Fibroblast of skin of scalp (primary cell): ENCODE data around the gene SYTL3.

Experiments
- DNase-seq: peaks from one replicate; pipeline ENCODE4 v3.0.0-alpha.2; 2013

Gene SYTL3

DNA sequence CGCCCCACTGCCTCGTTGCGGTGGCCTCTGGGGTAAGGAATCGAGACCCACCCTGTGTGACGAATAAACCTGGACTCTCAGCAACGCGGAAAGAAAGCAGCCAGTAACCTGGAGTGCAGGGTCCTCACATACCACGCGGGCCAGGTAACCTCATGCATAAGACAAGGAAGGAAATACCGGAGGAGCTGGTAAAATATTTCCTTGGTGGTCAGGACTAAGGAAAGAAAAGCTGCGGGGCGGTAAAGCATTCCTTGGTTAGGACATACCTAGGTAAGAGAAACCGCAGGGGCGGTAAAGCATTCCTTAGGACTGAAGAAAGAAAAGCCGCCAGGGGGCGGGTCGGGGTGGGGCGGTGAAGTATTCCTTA, 80.7 kb downstream of the SYTL3 start:
- DNase-seq = no peak

DNA sequence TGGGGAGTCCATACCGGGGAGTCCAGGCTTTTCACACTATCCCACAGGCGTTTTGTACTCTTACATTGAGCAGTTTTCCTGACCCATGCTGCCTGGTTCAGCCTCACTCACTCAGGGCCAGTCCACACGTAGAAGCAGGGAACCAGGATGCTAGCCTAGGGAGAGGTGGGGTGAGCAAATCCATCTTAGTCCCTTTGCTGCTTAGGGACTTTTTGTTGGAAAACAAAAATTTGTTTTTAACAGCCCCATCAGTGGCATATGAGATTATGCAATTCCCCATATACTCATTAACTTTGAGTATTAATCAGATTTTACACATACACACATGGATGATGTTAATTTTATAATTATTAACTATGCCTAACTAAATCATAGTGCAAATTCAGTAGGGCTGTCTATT, 85.2 kb downstream of the SYTL3 start:
- DNase-seq = no peak

DNA sequence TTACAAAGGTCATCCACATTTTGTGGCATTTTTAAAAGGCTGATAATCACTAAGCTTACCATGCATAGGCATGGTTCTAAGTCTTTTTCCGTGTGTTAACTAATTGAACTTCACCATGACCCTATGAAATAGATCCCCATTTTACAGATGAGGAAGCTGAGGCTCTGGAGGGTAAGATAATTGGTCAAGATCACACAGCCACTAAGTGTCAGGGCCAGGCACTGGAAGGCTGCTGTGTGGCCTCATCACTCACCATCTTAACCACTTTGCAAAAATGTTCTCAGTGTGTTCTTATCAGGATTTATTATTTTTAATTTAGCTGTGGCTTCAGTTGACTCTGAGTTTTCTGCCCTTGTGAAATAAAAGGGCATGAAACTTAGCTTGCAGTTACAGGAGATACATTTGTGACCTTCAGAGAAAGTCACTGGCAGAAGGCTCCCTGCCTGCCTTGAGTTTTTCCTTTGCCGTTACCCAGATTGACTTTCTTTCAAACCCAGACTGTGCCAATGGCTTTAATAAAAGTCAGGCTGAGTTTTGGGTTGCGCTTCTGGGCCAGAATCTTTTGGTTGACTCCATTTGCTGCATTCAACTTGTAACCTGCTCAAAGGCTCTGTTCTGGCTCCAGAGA, 87.3 kb downstream of the SYTL3 start:
- DNase-seq = no peak

DNA sequence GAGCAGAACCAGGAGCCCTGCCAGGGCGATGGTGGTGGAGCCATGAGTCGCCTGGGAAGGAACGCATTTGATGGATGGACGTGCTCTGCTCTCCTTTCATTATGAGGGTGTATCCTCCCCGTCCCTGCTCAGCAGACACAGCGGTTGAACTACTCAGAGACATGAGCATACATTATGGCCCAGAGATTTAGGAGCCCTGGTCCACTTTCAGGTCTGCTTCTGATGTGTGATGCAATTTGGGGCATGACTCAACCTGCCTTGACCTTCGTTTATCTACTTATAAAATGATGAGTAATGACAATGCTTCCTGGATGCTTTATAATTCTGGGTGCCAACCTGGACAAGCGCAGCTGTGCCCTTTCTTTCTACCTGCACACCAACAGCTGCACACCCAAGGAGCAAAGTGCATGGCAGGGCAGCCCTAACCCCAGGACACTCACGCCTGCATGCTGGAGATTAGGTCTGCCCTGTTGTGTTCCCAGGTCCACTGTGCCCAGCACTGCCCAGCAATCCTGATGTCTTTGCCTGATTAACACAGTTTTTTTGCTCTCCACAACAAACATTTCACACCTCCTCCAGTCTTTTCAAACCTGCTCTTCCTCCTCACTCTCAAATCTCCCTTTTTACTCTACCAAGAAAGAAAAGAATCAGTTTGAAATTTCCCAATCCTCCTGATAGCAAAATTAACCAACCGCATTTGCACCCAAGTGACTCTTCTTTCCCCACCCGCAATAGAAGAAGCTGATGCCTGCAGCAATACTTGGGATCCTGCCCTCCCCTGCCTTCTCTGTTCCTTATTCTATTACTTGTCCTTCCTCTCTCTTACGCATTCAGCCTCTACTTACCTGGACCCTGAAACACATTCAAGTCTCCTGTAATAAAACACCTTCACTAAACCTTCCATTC, 88.1 kb downstream of the SYTL3 start:
- DNase-seq = no peak

- no peak for DNase-seq
These were observed 89.8 kb downstream of the SYTL3 start for GRCh38 chr6:158739673-158740072.

DNA sequence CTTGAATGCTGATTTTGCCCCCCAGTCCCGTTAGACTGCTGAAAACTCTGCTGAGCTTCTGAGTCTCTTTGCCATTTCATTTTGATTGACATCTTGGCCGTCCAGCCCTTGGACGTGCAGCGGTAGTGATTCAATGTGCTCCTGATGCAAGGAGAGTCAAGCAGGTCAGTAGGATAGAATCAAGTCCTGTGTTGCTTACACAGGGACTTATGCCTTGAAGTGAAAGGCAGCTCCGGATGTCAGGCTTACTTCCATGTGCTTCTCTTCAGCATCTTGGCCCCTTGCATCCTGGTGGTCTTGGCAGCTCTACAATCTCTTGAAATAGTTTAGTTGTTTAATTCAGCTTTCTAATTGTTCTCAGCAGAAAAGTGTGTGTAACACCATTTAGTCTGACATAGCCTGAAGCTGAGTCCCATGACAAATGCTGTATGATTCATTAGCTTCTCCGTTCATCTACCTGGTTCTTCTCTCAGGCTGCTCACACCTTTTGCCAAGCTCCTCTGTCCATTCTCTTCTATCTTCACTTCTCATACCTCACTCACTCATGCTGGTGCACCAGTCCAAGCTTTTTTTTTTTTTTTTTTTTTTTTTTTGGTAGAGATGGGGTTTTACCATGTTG, 93.3 kb downstream of the SYTL3 start:
- DNase-seq = no peak

GRCh38 chr6:158744986-158745430, 95.2 kb downstream of the SYTL3 start:
- no peak for DNase-seq

DNA sequence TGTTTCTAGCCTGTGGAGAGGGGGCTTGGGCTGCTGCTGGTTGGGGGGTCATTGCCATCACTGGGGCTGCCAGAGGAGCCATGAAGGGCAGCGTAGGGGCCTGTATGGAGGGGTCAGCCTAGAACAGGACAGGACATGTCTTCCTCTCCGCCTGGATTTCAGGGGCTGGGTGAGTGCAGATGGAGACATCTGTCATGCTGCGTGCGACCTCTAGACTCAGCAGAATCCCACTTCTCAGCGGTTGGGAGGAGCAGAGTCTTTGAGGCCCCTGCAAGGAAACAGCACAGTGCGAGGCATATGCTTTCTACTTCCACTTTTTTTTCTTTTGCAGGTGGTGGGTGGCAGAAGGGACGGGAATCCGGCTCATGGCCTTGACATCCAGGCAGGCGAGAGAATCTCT, 101.4 kb downstream of the SYTL3 start:
- no peak for DNase-seq

DNA sequence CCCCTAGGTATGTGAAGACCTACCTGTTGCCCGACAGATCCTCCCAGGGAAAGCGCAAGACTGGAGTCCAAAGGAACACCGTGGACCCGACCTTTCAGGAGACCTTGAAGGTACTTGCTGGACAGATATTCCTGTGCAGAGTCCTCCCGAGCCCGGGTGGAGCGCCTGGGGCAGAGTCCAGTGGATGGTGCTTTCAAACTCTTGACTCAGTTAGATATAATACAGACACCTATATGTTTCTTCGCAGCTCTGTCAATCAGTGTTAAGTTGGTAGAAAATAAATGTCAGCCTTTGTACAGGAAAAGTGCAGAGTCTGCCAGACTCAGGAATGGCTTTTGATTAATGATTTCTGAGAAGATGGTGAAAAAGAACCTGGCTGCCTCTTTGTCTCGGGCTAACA, 102.1 kb downstream of the SYTL3 start:
- no peak for DNase-seq

- peak; percentile 32 for DNase-seq
These were observed 102.8 kb downstream of the SYTL3 start for GRCh38 chr6:158752613-158753012.

DNA sequence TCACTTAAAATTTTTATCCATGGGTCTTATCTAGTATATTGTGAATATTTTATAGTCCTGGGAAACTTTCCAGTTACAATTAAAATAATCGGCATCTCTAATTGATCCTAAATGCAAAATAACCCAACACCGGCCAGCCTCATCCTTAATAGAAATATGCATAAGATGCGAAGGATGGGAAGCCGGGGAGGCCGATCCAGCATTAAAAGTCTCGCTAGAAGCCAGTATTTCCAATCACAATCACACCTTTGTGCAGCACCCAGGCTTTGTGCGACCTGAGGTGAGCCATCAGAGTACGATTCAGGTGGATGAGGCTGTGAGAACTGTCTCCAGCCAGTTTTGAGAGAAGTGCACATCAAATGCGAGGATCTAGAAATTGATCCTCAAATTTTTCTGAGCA, 104.0 kb downstream of the SYTL3 start:
- DNase-seq = no peak

GRCh38 chr6:158754738-158755137, 104.9 kb downstream of the SYTL3 start:
- DNase-seq = no peak

GRCh38 chr6:158755636-158756035, 105.8 kb downstream of the SYTL3 start:
- no peak for DNase-seq

GRCh38 chr6:158756126-158756525, 106.3 kb downstream of the SYTL3 start:
- DNase-seq = no peak

DNA sequence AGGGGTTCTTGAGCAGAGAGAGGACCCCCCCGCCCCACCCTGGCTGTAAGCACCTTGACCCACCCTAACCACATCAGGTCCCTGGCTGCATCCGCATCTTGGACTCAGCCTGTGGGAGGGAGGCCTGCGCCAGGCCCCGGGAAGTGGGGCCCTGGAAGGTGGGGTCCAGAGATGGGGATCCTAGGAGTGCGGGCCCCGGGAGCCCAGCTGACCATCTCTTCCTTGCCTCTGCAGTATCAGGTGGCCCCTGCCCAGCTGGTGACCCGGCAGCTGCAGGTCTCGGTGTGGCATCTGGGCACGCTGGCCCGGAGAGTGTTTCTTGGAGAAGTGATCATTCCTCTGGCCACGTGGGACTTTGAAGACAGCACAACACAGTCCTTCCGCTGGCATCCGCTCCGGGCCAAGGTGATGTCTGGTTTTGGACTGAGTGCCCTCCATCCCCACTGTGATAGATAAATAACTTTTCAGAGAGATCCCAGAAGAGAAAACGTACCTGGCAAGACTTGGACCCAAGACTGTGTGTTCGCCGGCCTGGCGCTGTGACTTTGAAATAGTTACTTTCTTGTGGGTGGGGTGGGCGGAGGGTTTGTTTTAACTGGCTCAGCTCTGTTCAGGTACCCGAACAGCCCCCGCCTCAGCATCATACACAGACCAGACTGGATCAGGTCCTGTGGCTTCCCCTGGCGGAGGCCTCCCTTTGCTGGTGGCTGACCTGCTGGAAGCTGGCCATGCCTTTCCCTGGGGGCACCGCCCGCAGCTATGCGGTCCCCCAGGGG, 107.3 kb downstream of the SYTL3 start:
- no peak for DNase-seq

DNA sequence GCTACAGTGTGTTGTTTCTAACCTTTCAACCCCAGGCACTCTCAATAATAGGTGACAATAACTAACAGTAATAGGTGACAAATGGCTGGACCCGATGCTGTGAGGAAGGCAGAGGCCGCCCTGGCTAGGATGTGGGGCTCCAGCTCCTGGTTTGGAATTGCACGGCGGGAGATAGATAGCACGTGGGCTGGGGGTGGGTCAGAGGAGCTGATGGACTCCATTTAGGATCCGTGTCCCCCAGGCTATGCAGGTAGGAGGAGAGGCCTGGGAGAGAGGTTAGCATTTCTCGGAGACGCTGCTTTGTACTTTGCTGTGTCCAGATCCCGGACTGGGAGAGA, 107.9 kb downstream of the SYTL3 start:
- no peak for DNase-seq

DNA sequence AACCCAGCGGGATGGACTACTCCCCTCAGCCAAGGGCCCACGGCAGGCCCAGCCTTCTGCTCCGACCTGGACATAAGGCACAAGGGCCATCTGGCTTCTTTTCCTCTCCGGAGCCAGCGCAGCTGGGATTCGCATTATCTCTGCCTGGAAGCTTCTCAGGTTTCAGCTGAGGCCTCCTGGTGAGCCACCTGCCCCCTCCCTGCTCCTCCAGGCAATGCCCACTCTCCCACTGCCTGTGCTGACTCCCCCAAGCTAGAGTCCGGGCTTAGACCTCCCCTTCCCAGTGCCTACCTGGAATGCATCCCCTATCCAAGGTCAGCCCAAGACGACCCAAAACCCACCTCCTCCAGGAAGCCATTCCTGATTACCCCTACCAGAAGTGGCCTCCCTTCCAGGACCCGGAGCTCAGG, 108.6 kb downstream of the SYTL3 start:
- no peak for DNase-seq

GRCh38 chr6:158758941-158759479, 109.2 kb downstream of the SYTL3 start:
- DNase-seq = no peak

- no peak for DNase-seq
These were observed 110.2 kb downstream of the SYTL3 start for GRCh38 chr6:158759966-158760617.

DNA sequence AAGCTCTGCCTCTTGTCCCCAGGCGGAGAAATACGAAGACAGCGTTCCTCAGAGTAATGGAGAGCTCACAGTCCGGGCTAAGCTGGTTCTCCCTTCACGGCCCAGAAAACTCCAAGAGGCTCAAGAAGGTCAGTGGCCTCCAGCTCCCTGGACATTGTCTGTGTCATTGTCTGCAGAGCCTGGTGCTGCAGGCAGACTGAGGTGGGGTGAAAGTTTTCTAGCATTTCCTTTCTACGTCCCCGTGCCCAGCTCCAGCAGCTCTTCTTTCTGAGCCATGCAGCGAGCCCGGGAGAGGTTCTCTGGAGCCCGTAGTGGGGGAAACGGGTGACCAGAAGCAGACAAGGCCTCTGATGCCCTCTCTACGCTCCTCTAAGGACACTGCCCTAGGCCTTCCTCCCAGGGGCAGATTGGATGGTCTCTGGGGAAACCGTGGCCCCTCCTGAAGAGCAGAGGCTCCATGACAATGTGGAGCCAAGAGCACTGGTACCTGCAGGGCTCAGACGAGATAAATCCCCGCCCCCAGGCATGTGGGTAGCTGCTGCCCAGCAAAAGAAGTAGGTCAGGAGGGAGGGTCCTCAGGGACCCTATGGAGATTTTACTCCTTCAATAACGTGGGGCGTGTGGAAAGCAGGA, 110.9 kb downstream of the SYTL3 start:
- no peak for DNase-seq

DNA sequence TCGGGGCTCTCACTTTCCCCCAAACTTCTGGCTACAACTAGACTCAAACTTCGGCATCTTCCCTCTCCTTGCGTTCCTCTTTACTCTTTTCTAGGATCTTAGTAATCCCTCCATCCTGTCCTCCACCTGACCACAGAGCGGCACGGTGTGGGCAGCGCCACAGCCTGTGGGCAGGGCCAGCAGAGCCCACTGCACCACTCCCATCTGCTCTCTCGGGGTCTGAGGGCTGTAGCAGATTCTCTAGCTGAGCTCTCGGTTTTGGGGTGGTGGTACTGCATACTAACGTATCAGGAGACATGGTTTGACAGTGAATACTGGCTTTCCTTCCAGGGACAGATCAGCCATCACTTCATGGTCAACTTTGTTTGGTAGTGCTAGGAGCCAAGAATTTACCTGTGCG, 111.9 kb downstream of the SYTL3 start:
- no peak for DNase-seq
